AG20443 (cell line): ENCODE measurements around the gene TGFB3.
"Not testable (repeated sequence)": the region's sequence is repeated elsewhere in the genome, so short reads cannot be mapped to it uniquely, and the experiment has no call there.

Experiments
- DNase-seq: peaks from one replicate; pipeline ENCODE4 v3.0.0; 2012; ENCODE audit warnings: low spot score, mixed read lengths

Gene TGFB3

GRCh38 chr14:75981426-75982265 is at the start of gene TGFB3:
Gene TGFB3 (minus strand): TSS chr14:75981995. CDS start chr14:75980893, 1,102 bp downstream.
- peak; percentile 84 for DNase-seq

DNA sequence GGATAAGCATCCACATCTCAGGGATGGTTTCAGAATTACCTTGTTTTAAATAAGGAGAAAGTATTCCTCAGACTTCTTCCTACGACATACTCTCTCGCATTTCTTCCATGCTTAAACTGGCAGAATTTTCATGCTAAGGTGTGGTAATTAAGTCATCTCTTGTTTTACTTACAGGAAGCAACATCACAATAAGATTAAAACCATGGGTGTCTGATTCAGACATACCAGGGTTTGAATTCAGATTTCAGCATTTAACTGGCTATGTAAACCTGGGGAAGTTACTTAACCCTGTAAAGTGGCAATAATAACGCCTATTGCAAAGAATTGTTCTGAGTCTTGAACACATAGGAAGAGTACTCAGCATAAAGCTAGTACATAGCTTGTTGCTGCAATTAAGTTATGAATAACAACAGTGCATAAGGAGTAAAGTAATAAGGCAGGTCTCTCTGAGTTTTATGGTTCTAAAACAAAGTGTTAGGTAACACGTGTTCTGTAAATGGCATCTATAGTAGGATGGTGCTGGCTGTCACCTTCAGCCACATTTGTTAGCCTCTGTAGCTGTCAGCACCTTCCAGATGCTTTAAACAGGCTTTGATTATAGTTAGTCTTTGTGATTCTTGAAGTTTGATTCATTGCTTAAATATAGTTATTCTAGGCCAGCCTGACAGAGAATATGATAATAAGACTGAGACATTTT is 42.6 kb upstream of the TGFB3 start:
- DNase-seq = no peak

GRCh38 chr14:76023757-76024156 is 42.0 kb upstream of the TGFB3 start:
- no peak for DNase-seq

DNA sequence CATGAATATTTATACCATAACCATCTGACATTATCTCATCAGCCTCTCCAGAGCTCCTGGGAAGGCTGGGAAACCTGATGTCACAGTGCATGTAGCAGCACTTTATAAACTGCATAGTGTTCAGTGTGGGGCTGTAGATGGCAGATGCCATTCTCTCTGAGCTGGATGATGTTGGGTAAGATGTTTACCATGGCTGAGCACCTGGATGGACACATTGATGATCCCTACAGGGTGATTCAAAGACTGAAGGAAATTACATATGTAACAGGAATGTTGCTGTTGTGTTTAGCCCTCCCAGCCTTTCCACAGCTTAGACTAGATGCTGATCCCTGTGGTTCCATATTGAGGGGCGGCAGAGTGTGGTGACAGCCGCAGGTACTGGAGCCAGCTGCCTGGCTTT is 41.2 kb upstream of the TGFB3 start:
- no peak for DNase-seq

DNA sequence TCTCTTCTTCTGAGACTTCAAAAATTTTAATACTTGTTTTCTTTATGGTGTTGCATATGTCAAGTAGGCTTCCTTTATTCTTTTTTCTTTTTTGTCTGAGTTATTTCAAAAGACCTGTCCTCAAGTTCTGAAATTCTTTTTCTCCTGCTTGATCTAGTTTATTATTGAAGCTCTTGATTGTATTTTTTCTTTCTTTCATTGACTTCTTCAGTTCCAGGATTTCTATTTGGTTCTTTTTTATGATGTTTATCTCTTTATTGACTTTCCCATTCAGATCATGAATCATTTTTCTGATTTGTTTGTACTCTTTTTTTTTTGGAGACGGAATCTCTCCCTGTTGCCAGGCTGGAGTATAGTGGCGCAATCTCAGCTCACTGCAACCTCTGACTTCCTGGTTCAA is 37.9 kb upstream of the TGFB3 start:
- no peak for DNase-seq

- no peak for DNase-seq
Observed at GRCh38 chr14:76015668-76016067, 33.9 kb upstream of the TGFB3 start.

DNA sequence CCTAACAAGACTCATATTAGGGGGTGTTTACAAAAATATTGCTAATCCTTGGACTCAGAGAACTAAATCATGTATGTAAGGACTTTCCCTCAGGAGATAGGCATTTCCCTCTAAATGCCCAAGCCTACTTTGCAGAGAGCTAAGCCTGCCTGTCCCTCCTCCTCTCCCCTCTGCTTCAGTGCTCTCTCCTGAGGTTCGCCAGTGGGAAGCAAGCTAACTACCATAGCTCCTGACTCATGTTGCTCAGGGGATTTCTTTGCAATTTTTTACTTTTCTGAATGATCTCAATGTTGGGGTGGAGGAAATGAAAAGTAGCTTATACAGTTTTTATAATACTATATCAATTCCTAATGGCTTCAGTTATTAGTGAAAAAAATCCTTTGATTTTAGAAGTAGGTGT is 33.4 kb upstream of the TGFB3 start:
- no peak for DNase-seq

- DNase-seq = no peak
Observed at GRCh38 chr14:76012354-76012753, 30.6 kb upstream of the TGFB3 start.

DNA sequence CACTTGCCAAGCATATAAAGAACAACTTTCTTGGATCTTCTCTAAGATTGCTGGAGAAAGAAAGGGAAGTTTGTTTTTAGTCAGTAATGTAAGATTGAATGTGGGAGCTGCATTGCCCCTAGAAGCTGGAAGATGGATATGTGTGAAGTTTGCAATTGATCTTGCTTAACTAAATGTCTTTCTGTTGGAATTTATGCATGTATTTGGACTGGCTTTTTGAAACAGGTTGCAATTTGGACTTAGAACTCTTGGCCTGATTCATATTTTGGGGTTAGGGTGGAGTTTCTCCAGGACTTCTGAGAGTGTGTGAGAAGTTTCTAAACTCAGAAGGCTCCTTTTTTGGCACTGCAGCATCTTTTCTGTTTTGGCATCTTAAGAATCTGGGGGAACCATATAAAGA is 30.1 kb upstream of the TGFB3 start:
- no peak for DNase-seq

DNA sequence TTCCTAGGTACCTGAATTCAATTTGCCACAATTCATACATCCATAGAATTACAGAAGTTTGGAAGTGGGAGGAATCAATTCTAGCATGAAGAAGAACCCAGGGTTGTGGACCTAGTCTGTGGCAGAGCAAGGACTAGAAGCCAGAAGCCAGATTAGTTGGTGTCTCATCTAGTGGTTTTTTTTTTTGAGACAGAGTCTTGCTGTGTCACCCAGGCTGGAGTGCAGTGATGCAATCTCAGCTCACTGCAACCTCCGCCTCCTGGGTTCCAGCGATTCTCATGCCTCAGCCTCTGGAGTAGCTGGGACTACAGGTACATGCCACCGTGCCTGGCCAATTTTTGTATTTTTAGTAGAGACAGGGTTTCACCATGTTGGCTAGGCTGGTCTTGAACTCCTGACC is 27.8 kb upstream of the TGFB3 start:
- not testable (repeated sequence) for DNase-seq

- peak; percentile 29 for DNase-seq
Observed at GRCh38 chr14:76007852-76008251, 26.1 kb upstream of the TGFB3 start.

- DNase-seq = no peak
Observed at GRCh38 chr14:76007379-76007778, 25.6 kb upstream of the TGFB3 start.

GRCh38 chr14:76006253-76006652 is 24.5 kb upstream of the TGFB3 start:
- no peak for DNase-seq

- no peak for DNase-seq
Observed at GRCh38 chr14:76002383-76002782, 20.6 kb upstream of the TGFB3 start.

GRCh38 chr14:75999511-76000190 is 17.9 kb upstream of the TGFB3 start:
- DNase-seq = no peak

DNA sequence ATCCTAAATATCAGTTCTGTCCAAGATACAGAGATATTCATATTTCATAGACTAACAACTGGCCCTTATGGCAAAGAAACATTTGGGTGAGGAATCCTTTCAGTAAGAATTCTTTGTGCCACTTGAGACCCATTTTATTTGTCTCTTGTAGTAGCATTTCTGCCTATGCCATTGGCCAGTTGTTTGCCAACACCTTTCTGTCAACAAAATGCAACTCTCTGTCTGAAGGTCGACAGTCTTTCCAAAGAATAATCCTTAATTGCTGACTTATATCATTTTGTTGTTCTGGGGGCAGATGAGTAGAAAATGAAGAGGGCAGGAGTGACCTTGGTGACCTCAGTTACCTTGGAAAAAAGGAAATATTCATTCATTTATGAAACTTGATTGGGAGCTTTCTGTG is 14.7 kb upstream of the TGFB3 start:
- no peak for DNase-seq

GRCh38 chr14:75995372-75996041 is 13.7 kb upstream of the TGFB3 start:
- DNase-seq = no peak

DNA sequence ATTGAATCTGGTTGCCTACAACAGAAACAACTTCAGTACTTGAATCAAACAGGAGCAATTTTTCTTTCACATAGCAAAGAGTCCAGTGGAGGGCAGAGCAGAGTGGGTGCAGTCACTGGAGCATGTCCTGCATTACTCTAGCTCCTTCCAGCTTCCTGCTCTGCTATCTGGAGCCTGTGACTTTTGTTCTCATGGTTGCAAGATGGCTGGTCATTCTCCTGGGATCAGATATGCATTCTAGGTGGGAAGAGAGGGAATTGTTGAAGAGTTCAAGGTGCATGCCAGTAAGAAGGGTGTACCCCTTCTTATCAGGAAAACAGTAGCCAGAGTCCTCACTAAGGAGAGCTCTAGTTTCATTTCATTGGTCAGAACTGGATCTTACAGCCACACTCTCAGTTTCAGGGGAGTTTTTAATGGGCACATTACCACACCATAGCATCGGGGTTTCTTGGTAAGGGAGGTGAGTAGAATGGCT is 11.8 kb upstream of the TGFB3 start:
- DNase-seq = no peak

- DNase-seq = peak; percentile 34
Observed at GRCh38 chr14:75991753-75992152, 10.0 kb upstream of the TGFB3 start.

DNA sequence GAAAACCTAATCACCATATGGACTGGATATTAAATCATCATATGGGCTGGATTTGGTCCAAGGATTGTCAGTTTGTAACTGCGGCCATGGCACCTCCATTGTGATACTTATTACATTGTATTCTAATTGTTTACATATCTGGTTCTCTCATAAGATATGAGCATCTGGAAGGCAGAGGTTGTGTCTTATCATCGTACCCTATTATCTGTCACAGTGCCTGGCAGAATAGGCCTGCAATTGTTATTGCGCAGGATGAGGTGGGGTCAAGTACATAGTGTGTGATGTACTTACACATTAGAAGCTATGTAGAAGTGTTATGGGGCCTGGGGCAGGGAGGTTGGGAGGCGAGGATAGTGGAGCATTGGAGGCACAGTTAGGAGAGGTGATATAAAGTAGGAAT is 8.5 kb upstream of the TGFB3 start:
- no peak for DNase-seq

DNA sequence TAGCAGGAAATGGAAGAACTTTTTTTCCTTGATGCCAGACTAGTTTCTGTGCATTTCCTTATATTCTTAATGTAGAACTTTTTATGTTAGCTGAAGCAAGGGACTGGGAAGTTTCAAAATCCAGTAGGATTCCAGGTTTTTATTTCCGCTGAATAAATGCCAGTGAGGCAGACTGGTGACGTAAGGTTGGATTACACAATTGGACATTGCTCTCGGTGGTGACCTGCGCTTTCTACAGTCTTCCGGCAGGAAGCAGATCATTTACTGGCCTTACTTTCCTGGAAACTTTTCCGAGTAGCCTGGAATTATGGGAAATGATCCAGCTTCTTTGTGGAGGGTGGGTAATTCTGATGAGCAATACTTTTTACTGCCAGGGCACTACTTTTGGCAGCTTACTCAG is 7.3 kb upstream of the TGFB3 start:
- DNase-seq = peak; percentile 84
